Right atrium auricular region (tissue), 2 donors: Measurements from ENCODE around the gene BRD1. TPM values are rescaled to one million over a fixed set of nuclear protein-coding genes. Genes with fewer than 3 reads are reported as not detected.
A peak's percentile ranks its signal among the peaks of the same experiment; 100 is the strongest.

Source experiments
- DNase-seq: peaks from one replicate; pipeline ENCODE4 v3.0.0-alpha.2; 2019; ENCODE audit warnings: low spot score
- H3K27ac ChIP-seq, 2 donors: fragments of 200-600 bp; sonication (generic); 1 replicate in 1 of 2; 2 replicates in 1 of 2; pipeline ENCODE4 v1.5.1; 2016 to 2019
- H3K27me3 ChIP-seq, 2 donors: fragments of 200-600 bp; sonication (generic); one replicate each; pipeline versions ENCODE4 v1.5.1 to v1.6.0; 2017 to 2019
- H3K36me3 ChIP-seq: fragments of 200-600 bp; sonication (generic); one replicate; pipeline ENCODE4 v1.5.1; 2016
- H3K4me1 ChIP-seq, 2 donors: fragments of 200-600 bp; sonication (generic); one replicate each; pipeline versions ENCODE4 v1.5.1 to v1.6.0; 2017 to 2019
- H3K4me3 ChIP-seq, 2 donors: fragments of 200-600 bp; sonication (generic); 1 replicate in 1 of 2; 2 replicates in 1 of 2; pipeline ENCODE4 v1.5.1; 2017 to 2019; ENCODE audit warnings: mild to moderate bottlenecking in 1 of 2, moderate library complexity in 1 of 2
- H3K9me3 ChIP-seq, 2 donors: fragments of 200-600 bp; sonication (generic); one replicate each; pipeline ENCODE4 v1.5.1; 2019
- CTCF ChIP-seq, 2 donors: fragments of 200-600 bp; sonication (generic); IDR thresholded peaks; one replicate each; pipeline ENCODE4 v1.5.1; 2019; ENCODE audit warnings: antibody characterized with exemption in 2 of 2
- total RNA-seq, 2 donors: library from RNA; depleted of rRNA; stranded (reverse); fragments of >200 nt; gene quantifications; one replicate each; pipeline ENCODE4 v1.1.0, GENCODE V29; 2016

Gene BRD1
- total RNA-seq, 2 donors from 2014 or later = 17.7 to 20.8 TPM

DNA sequence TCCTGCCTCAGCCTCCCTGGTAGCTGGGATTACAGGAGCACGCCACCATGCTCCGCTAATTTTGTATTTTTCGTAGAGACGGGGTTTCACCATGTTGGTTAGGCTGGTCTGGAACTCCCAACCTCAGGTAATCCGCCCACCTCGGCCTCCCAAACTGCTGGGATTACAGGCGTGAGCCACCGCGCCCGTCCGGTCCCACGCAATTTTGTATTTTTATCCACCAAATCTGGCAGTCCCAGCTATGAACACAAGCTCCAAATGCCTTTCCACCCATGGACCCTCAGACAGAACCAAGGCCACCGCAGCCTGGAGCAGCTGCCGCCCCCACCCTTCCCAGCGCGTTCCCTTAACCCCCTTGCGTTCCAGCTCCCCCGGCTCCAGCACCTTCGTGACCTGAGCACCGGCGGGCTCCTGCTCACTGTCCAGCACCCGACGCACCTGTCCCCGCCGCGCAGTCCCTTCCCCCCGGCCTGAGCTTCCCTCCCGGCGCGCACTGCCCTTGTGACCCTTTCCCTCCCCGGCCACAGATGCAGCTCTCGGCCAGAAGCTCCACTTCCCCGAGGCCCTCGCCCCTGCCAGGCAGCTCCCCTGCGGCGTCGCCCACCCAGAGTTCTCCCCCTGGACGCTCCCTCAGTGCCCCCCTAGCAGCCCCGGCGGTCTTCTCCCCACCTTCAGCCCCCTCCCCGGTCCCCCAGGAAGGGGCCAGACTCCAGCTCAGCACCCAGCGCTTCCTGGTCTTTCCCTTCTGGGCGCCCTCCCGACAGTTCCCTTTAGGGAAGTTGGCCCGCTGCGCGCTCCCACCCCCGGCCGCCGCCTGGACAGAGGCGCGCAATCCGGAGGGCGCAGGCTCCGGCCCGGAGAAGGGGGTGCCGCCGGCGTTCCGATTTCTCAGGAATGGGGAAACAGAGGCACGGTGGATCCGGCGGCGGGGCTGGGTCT is 20.3 kb upstream of the BRD1 start:
- Histone ChIP-seq H3K4me3 (peak overlapping the region; percentile 27 to 52), H3K36me3 (no peaks in the 10 kb centered on the region), H3K27ac (no peak overlapping the region), H3K9me3 (no peaks in the 10 kb centered on the region), H3K27me3 (peaks cover 6 to 22% of the 10 kb centered on the region in 2 donors), H3K4me1 (peaks cover 0 to 30% of the 10 kb centered on the region in 2 donors)
- TF ChIP-seq CTCF (IDR thresholded peaks at IDR 0.05) = no peak
- no peak for DNase-seq

DNA sequence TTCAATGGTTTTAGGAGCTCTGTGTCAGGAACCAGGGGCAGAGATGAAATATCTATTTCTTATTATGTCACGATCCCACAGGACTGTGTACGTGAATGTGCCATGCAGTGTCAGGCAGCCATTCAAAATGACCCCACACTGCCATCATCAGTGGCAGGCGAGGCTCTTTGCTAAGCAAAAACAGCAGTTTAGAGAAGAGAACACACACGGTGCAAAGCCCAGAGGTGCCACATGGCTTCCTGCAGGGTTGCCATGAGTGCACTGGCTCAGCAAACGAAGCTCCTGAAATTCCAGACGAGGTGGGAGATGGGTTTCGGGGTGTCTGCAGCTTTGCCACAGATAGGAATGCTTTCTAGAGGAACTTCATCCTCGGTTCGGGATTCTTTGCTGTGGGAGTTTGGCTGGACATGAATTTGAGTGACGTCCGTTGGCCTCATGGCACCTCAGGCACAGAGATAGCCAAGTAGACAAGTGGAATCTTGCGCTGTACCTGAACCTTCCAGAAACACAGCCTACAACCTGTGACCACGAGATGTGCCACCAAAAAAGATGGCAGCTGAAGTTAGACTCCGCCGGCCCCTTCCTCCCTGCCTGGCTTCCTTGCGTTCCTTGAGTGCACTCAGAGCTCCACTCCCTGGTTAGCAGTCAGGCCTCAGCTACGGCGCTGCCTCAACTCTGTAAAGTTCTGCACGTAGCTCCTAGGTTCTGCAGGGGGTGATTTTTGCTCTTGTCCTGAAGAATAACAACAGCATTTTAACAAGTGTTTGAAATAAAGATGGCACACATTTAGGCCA is 18.2 kb upstream of the BRD1 start:
- DNase-seq = no peak
- Histone ChIP-seq H3K4me1 (peaks cover 0 to 24% of the 10 kb centered on the region in 2 donors), H3K27ac (no peak overlapping the region), H3K9me3 (no peaks in the 10 kb centered on the region), H3K36me3 (no peaks in the 10 kb centered on the region), H3K4me3 (no peak overlapping the region), H3K27me3 (peaks cover 6 to 22% of the 10 kb centered on the region in 2 donors)
- no peak for TF ChIP-seq CTCF (IDR thresholded peaks at IDR 0.05)

DNA sequence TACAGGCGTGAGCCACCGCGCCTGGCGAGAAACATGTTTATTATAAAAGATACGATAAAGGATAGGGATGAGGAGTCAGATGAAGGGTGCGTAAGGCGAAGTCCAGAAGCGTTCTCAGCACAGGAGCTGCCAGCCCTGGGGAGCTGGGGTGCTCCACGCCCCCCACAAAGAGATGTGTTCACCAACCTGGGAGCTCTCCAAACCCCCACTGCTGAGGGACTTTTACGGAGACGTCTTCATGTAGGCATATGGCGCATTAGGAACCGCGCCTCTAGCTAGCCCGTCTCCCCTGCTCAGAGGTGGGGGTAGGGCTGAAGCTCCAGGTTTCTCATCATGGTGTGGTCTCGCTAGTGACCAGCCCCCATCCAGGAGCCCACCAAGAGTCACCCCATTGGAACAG is 17.6 kb upstream of the BRD1 start:
- H3K27me3 ChIP-seq = peaks cover 6 to 22% of the 10 kb centered on the region in 2 donors
- no peak for DNase-seq
- H3K36me3 ChIP-seq = no peaks in the 10 kb centered on the region
- H3K27ac ChIP-seq = no peak overlapping the region
- no peak for TF ChIP-seq CTCF (IDR thresholded peaks at IDR 0.05)
- H3K4me3 ChIP-seq = no peak overlapping the region
- no peaks in the 10 kb centered on the region for H3K9me3 ChIP-seq
- H3K4me1 ChIP-seq = peaks cover 0 to 24% of the 10 kb centered on the region in 2 donors

DNA sequence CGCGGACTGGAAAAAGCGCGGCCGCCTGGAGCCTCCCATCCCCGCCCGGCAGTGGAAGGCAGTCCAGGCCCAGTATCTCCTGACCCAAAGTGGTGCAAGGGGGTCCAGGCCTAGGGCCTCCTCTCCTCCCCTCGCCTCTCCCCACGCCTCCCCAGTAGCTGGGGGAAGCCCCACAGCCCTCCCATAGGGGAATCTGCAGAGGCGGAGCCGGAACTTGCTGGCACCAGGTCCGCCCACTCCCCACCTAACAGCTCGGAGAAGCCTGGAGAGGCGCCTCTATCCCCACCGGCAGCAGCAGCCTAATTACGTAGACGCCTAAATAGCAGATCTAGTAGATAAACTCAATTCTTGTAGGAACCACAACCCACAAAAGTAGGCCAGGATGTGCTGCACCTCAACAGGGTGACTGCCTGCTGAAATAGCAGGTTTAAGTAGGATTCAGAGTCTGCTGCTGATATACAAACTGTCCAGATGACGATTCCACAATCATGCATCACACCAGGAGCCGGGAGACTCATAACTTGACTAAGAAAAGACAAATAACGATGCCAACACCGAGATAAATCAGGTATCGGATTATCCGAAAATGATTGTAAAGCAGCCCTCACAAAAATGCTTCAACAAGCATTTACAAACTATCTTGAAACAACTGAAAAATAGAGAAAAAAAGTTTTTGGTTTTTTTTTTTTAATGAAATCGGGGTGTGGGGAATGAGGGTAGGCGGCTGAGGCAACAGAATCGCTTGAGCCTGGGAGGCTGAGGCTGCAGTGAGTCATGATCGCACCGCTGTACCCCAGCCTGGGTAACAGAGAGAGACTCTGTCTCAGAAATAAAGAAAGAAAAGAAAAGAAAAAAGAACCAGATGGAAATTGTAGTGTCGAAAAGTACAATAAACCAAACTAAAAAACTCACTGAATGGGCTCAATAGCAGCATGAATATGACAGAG is 11.4 kb upstream of the BRD1 start:
- DNase-seq = no peak
- Histone ChIP-seq H3K4me1 (no peaks in the 10 kb centered on the region), H3K27ac (no peak overlapping the region), H3K4me3 (no peak overlapping the region), H3K27me3 (no peaks in the 10 kb centered on the region), H3K9me3 (no peaks in the 10 kb centered on the region), H3K36me3 (no peaks in the 10 kb centered on the region)
- TF ChIP-seq CTCF (IDR thresholded peaks at IDR 0.05) = no peak

DNA sequence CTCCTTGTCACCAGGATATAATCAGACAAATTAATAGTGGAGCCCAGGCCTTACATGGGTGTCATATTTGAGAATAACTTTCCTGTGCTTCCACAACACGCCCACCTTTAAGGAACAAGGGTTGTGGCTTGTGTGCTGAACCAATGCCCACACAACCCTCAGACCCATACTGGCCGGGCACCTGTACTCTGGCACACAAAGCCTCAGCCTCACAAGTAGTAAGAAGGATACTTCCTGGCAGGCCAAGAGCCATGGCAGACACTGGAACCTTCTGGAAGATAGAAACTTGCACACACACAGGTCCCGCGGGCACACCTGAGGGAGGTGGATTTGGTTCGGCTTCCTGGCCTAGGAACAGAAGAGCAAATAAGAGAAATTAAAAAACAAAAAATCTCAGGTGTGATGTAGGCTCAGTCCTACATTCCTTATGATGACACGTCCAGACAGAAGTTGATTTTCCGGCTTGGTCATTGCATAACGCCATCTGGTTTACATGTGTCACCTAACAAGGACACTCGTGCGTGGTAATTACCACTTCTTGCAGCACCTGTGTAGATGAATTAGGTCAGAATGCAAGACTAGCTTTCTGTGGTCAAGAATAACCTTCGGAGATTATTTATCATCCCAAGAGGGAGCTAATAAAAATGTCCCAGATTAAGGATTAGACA is 5.8 kb upstream of the BRD1 start:
- DNase-seq = no peak
- no peaks in the 10 kb centered on the region for H3K4me1 ChIP-seq

More for the DNA sequence above, 5.8 kb upstream of the BRD1 start:
- Histone ChIP-seq H3K9me3 (no peaks in the 10 kb centered on the region), H3K4me3 (no peak overlapping the region), H3K27ac (no peak overlapping the region), H3K36me3 (no peaks in the 10 kb centered on the region), H3K27me3 (no peaks in the 10 kb centered on the region)
- no peak for TF ChIP-seq CTCF (IDR thresholded peaks at IDR 0.05)
